Glomerular endothelial cell (primary cell): ENCODE data around the gene GNB3. TPM values are rescaled to one million over a fixed set of nuclear protein-coding genes. Genes with fewer than 3 reads are reported as not detected.
"Not testable (repeated sequence)": the region's sequence is repeated elsewhere in the genome, so short reads cannot be mapped to it uniquely, and the experiment has no call there.

ENCODE experiments used
- DNase-seq: peaks from one replicate; pipeline ENCODE4 v3.0.0-alpha.2; 2011; ENCODE audit warnings: low read depth, low spot score; ENCODE audit errors: extremely low read depth
- total RNA-seq: library from RNA; depleted of rRNA; stranded (reverse); fragments of >200 nt; gene quantifications from 2 replicates; pipeline ENCODE4 v1.2.3, GENCODE V29; 2015

The GNB3 gene
- total RNA-seq, 1 donor from 2014 or later, result 2.3 TPM

- DNase-seq, result no peak
Measured at GRCh38 chr12:6858799-6859198, 18.1 kb downstream of the GNB3 start.

GRCh38 chr12:6860116-6860515, 19.4 kb downstream of the GNB3 start:
- no peak for DNase-seq

- no peak for DNase-seq
Measured at GRCh38 chr12:6860942-6861341, 20.2 kb downstream of the GNB3 start.

DNA sequence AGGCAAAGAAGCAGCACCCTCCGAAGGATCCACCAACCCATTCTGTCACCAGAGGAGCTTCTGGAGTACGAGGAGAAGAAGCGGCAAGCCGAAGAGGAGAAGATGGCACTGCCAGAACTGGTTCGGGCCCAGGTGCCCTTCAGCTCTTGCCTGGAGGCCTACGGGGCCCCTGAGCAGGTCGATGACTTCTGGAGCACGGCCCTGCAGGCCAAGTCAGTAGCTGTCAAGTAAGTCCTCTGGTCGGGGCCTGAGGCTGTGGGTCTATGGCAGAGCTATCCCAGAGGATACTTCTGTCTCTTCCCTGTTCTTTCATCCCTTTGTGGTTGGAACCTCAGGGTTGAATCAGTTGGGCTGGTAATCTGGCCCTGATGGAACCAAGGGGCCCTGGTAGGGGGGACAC, 20.7 kb downstream of the GNB3 start:
- DNase-seq, result no peak

DNA sequence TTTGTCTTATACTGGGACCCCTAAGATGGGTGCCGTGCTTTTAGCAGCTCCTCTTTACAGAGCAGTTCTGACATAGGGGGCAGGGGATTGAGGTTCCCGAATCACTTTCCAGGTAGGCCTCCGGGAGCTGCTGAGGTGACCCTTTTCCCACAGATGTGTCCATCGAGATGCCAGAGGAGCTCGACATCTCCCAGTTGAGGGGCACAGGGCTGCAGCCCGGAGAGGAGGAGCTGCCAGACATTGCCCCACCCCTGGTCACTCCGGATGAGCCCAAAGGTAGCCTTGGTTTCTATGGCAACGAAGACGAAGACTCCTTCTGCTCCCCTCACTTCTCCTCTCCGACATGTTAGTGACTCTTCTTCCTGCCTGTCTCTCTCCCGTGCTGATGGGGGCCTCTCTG, 22.3 kb downstream of the GNB3 start:
- no peak for DNase-seq

DNA sequence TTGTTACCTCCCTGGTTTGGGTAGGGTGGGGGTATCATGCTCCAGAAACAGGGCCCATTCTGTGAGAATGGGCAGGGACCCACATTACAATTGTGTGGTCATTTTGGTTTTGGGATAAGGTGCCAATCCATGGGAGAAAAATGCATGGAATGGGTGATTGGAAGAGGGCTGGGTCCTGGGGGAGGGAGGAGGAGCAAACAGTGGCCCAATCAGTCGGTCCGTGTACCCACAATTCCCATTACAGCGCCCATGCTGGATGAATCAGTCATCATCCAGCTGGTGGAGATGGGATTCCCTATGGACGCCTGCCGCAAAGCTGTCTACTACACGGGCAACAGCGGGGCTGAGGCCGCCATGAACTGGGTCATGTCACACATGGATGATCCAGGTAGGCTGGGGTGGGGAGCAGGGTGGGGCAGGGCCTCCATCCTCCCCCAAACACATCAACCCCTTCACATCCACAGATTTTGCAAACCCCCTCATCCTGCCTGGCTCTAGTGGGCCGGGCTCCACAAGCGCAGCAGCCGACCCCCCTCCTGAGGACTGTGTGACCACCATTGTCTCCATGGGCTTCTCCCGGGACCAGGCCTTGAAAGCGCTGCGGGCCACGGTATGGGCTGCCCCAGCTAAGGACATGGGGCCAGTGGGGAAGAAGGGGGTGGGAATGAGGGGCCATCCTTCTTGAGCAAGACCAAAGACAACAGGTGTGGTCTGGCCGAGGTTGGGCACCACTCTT, 23.0 kb downstream of the GNB3 start:
- no peak for DNase-seq

DNA sequence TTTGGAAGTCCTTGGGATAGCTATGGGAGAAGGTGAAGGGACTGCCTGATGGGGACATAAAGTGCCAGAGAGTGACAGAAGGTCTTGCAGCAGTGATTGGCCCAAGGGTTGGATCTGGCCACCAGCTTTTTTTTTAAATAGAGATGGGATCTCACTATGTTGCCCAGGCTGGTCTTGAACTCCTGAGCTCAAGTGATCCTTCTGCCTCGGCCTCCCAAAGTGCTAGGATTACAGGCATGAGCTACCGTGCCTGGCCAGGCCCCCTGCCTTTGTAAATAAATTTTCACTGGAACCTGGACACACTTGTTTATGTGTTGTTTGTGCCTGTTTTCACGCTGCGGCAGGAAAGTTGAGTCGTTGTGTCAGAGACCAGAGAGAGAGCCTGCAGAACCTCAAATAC, 24.6 kb downstream of the GNB3 start:
- DNase-seq, result not testable (repeated sequence)

DNA sequence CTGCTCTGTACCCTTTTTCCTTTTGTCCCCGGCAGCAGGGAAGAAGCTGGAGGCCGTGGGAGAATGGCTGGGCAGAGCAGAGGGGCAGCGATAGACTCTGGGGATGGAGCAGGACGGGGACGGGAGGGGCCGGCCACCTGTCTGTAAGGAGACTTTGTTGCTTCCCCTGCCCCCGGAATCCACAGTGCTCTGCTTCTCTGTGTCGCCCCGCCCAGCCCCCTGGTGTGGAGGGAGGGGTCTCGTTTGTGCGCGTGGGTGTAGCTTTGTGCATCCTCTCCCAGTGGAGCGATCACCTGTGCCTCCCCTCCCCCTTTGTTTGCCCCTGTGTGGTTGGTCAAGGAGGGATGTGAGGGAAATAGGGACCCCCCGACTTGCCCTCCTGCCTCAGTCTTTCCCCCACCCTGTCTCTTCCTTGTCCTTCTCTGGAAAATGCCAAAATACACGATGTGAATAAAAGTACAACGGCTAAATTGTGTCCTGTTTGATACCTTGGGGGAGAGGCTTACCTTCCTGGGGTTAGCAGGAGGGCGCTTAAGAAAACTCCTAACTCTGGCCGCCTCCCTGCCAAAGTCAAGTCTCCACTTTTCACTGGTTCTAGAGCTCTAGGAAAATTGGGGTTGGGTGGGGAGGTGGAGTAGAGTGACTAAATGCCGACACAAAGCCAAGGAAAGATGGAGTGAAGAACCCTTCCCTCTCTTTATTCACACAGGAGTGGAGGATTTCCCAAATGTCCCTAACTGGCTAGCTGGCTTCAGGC, 25.6 kb downstream of the GNB3 start:
- no peak for DNase-seq

DNA sequence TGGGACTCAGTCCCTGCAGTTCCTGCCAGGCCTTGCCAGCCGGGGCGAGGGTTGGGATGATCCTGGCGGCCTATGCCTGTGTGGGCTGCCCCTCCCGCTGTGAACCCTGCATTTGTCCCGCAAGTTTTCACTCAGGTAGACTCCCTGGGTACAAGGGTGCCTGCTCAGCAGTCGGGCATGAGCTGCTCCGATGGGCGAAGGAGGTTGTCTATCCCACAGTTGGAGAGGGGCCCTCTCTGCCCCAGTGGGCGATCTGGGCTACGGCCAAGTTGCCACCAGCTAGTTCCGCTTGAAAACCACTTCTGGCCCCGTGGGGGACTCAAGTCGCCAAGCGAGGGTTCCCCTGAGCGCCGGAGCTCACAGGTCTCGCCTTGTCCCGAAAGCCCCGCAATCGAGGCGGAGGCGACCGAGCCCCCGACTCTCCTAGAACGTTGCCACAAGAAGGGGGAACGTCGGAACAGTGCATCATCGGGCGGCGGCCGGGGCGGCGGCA, 26.2 kb downstream of the GNB3 start:
- DNase-seq, result no peak

DNA sequence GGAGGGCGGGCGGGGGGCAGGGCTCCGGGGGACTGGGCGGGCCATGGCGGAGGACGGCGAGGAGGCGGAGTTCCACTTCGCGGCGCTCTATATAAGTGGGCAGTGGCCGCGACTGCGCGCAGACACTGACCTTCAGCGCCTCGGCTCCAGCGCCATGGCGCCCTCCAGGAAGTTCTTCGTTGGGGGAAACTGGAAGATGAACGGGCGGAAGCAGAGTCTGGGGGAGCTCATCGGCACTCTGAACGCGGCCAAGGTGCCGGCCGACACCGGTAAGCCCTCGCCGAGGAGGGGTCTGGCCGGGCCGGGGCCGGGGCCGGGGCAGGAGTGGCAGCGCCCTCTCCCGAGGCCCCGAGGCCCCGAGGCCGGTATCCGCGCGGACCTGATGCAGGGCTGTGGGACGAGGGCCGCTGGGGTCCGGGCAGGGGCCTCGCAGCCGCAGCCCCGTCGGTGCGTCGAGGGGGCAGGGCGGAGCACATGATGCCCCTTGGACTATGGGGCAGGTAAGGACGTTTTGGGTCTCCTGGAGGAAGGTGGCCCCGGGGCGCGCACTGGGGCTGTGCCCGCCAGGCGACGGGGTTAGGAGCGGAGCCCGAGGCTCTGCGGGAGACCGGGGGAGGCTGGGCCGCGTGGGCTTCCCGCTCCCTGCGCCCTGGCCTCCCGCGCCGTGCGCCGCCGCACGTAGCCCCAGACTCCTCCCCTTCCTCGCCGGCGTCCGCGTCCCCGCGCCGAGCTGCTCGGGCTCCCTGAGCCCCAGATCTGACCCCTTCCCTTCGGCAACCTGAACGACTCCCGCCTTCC, 26.9 kb downstream of the GNB3 start, which contains the start of gene TPI1:
Gene TPI1, plus strand, starts transcription at position 119 of the 798 bp plus-strand sequence. Its CDS starts 36 bp downstream, at position 155.
- no peak for DNase-seq

- no peak for DNase-seq
Measured at GRCh38 chr12:6868211-6869048, 27.7 kb downstream of the GNB3 start.

GRCh38 chr12:6869049-6870021, 28.6 kb downstream of the GNB3 start:
- DNase-seq, result no peak

GRCh38 chr12:6870304-6870703, 29.6 kb downstream of the GNB3 start:
- not testable (repeated sequence) for DNase-seq

DNA sequence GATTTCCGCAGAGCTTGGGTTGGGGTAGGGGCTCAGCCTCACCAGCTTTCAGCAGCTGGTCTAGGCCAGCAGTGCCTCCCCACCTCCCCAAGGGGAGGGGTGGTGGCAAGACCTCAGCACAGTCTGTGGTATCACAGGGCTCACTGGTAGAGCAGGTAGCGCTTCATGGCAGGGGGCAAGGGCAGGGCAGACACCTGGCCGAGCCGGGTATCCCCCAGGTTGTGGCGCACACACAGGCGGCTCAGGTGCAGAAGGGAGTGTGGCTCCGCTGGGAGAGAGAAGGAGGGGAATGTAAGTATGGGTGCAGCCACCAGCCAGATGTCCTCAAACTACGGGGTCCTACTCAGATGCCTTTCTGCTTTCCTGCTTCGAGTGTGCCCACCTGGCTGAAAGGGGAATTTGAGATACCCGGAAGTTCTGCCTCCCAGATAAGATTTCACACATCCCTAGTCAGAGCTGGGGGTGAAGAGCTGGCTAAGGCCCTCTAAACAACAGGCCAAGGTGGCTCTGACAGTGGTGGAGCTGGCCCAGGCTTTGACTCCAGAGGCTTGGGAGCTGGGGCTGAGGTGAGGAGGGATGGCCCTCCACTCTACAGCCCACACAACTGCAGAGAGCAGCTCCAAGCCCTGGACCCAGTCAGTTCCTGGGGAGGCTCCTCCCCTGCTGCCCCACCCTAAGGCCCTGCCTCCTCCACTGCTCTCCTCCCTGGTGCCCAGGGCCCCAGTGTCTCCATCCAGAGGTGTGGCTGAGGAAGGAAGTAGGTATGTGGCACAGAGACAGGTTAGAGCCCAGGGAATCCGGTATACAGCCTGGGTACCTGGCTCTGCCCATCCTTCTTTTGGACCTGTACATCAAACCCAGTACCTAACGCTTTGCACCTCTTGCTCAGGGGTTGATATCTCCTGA, 30.6 kb downstream of the GNB3 start:
- DNase-seq, result no peak

GRCh38 chr12:6872073-6873048, 31.6 kb downstream of the GNB3 start:
- DNase-seq, result no peak

- DNase-seq, result no peak
Measured at GRCh38 chr12:6873094-6874014, 32.6 kb downstream of the GNB3 start, which contains the start of gene SPSB2. Gene SPSB2 (minus strand): TSS chr12:6873303. CDS start chr12:6872901, 402 bp downstream.
